Erythroblast (primary cell): ENCODE data around the gene OTULIN.

Source experiments
- GATA1 ChIP-seq: IDR thresholded peaks from 2 replicates; pipeline ENCODE4 v1.6.1; 2011; ENCODE audit warnings: low read depth, mild to moderate bottlenecking, control low read depth, low read length, moderate library complexity
- POLR2A ChIP-seq: IDR thresholded peaks from 2 replicates; pipeline ENCODE4 v1.6.1; 2011; ENCODE audit warnings: mild to moderate bottlenecking, low read length

- TF ChIP-seq POLR2A (no peak), GATA1 (no peak)
Observed at GRCh38 chr5:14738050-14738449, 73.5 kb downstream of the OTULIN start.
